ENCODE data around the gene GXYLT2. TPM values are rescaled to one million over a fixed set of nuclear protein-coding genes. Genes with fewer than 3 reads are reported as not detected.

The GXYLT2 gene
- polyA plus RNA-seq, 3 donors: 0.04 TPM; not detected in 2

- H3K27ac Mint-ChIP-seq: no peak overlapping the region
- H3K9ac ChIP-seq (ENCODE audit: insufficient read depth, low read length, poor library complexity, severe bottlenecking): no peak overlapping the region
- no peaks in the 10 kb centered on the region for H3K36me3 ChIP-seq (replicated peaks in 1 of 2; ENCODE audit: control insufficient read depth in 1 of 2, insufficient read depth in 2 of 2, low read length in 2 of 2)
- no peaks in the 10 kb centered on the region for H3K9me3 Mint-ChIP-seq
- no peaks in the 10 kb centered on the region for H3K9me3 ChIP-seq (replicated peaks in 1 of 2; ENCODE audit: control insufficient read depth in 1 of 2, insufficient read depth in 1 of 2, low read length in 2 of 2)
- H3K27ac ChIP-seq (ENCODE audit: low read depth in 1 of 2, low read length in 2 of 2): no peak overlapping the region
- no peaks in the 10 kb centered on the region for H4K20me1 ChIP-seq (ENCODE audit: insufficient read depth, low read length)
- 97% methylated on average over 3 of the region's 7 CpGs for WGBS (ENCODE audit: insufficient coverage)
- H3K4me1 ChIP-seq (ENCODE audit: control insufficient read depth in 1 of 2, insufficient read depth in 2 of 2, low read length in 2 of 2): peaks cover 3% of the 10 kb centered on the region in 2 donors
- peaks cover 3% of the 10 kb centered on the region for H3K4me1 Mint-ChIP-seq
- no peak for DNase-seq
- no peaks in the 10 kb centered on the region for H3K36me3 Mint-ChIP-seq
- no peak for TF ChIP-seq CTCF (IDR thresholded peaks at IDR 0.05)
- no peak overlapping the region for H2AFZ ChIP-seq (ENCODE audit: insufficient read depth, low read depth, low read length, poor library complexity, severe bottlenecking)
- H3K4me3 Mint-ChIP-seq: no peak overlapping the region
- H3K79me2 ChIP-seq (ENCODE audit: insufficient read depth, low read length): no peaks in the 10 kb centered on the region
- no peak overlapping the region for H3K4me3 ChIP-seq (replicated peaks in 1 of 3; ENCODE audit: low read depth in 2 of 3, low read length in 3 of 3)
- no peaks in the 10 kb centered on the region for H3K27me3 ChIP-seq (ENCODE audit: control insufficient read depth in 2 of 2, insufficient read depth in 2 of 2, low read length in 2 of 2)
- H3K27me3 Mint-ChIP-seq (ENCODE audit: low read depth in 3 of 3): peaks cover 0 to 2% (median 1%) of the 10 kb centered on the region in 3 donors
- intact Hi-C loops (cut with micrococcal nuclease): no loop called here
- no peak overlapping the region for H3K4me2 ChIP-seq (replicated peaks; ENCODE audit: extremely low read depth, low read length, poor library complexity, severe bottlenecking)
These were observed 12.2 kb downstream of the GXYLT2 start for GRCh38 chr3:72900048-72900447.

- Mint-ChIP-seq H3K36me3 (no peaks in the 10 kb centered on the region), H3K4me3 (no peak overlapping the region), H3K9me3 (no peaks in the 10 kb centered on the region), H3K27ac (no peak overlapping the region), H3K27me3 (ENCODE audit: low read depth in 3 of 3) (peaks cover 0 to 2% (median 1%) of the 10 kb centered on the region in 3 donors), H3K4me1 (no peaks in the 10 kb centered on the region)
- H3K27me3 ChIP-seq (ENCODE audit: control insufficient read depth in 2 of 2, insufficient read depth in 2 of 2, low read length in 2 of 2): no peaks in the 10 kb centered on the region
- no peak overlapping the region for H3K4me3 ChIP-seq (replicated peaks in 1 of 3; ENCODE audit: low read depth in 2 of 3, low read length in 3 of 3)
- no peak for TF ChIP-seq CTCF (IDR thresholded peaks at IDR 0.05)
- H4K20me1 ChIP-seq (ENCODE audit: insufficient read depth, low read length): no peaks in the 10 kb centered on the region
- no peaks in the 10 kb centered on the region for H3K9me3 ChIP-seq (replicated peaks in 1 of 2; ENCODE audit: control insufficient read depth in 1 of 2, insufficient read depth in 1 of 2, low read length in 2 of 2)
- H3K27ac ChIP-seq (ENCODE audit: low read depth in 1 of 2, low read length in 2 of 2): no peak overlapping the region
- intact Hi-C loops (cut with micrococcal nuclease): no loop called here
- H3K4me2 ChIP-seq (replicated peaks; ENCODE audit: extremely low read depth, low read length, poor library complexity, severe bottlenecking): no peak overlapping the region
- no peaks in the 10 kb centered on the region for H3K4me1 ChIP-seq (ENCODE audit: control insufficient read depth in 1 of 2, insufficient read depth in 2 of 2, low read length in 2 of 2)
- H3K9ac ChIP-seq (ENCODE audit: insufficient read depth, low read length, poor library complexity, severe bottlenecking): no peak overlapping the region
- no peaks in the 10 kb centered on the region for H3K36me3 ChIP-seq (replicated peaks in 1 of 2; ENCODE audit: control insufficient read depth in 1 of 2, insufficient read depth in 2 of 2, low read length in 2 of 2)
- no peak overlapping the region for H2AFZ ChIP-seq (ENCODE audit: insufficient read depth, low read depth, low read length, poor library complexity, severe bottlenecking)
- no peaks in the 10 kb centered on the region for H3K79me2 ChIP-seq (ENCODE audit: insufficient read depth, low read length)
- no peak for DNase-seq
- WGBS (ENCODE audit: insufficient coverage): no CpG with 5 or more reads among the region's 2 CpGs
These were observed 14.0 kb downstream of the GXYLT2 start for GRCh38 chr3:72901840-72902239.

Data from CD14-positive monocyte (primary cell).